GM19023 (cell line): ENCODE data around the gene AAMP.
"Not testable (repeated sequence)": the region's sequence is repeated elsewhere in the genome, so short reads cannot be mapped to it uniquely, and the experiment has no call there.

Experiments used
- ATAC-seq: cut with Tn5 transposase; IDR thresholded peaks from one replicate; pipeline ENCODE4 v1.9.1; 2021; ENCODE audit warnings: mild to moderate bottlenecking, moderate library complexity; ENCODE audit not compliant: unreplicated experiment

AAMP gene, protein sequence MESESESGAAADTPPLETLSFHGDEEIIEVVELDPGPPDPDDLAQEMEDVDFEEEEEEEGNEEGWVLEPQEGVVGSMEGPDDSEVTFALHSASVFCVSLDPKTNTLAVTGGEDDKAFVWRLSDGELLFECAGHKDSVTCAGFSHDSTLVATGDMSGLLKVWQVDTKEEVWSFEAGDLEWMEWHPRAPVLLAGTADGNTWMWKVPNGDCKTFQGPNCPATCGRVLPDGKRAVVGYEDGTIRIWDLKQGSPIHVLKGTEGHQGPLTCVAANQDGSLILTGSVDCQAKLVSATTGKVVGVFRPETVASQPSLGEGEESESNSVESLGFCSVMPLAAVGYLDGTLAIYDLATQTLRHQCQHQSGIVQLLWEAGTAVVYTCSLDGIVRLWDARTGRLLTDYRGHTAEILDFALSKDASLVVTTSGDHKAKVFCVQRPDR

GRCh38 chr2:218269900-218270720, at the start of gene AAMP, which contains the start of gene PNKD:
TSS of gene AAMP (minus strand) at chr2:218270137. CDS start at chr2:218270086, 51 bp downstream.
TSS of gene PNKD (plus strand) at chr2:218270519. CDS start at chr2:218270536, 17 bp downstream.
- ATAC-seq, result peak; percentile 89

GRCh38 chr2:218318241-218318640, 48.3 kb upstream of the AAMP start:
- no peak for ATAC-seq

DNA sequence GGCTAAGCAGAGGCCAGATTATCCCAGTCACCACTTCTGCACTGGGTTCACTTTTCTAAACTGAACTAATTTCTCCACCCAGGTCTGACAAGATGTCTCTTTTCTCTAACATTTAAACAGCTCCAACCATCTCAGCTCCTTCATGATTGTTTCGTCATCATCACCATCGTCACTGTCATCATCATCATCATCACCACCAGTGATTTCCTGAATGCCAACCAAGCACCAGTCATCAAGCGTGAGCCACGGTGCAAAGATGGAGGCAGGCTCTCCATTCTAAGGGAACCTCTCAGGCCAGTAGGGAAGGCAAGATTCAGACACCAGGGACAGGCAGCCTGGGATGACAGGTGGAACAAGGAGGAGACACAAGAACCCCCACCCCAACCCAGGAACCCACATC, 47.9 kb upstream of the AAMP start:
- no peak for ATAC-seq

GRCh38 chr2:218317303-218317630, 47.3 kb upstream of the AAMP start:
- no peak for ATAC-seq

- ATAC-seq, result no peak
Measured at GRCh38 chr2:218315397-218315796, 45.5 kb upstream of the AAMP start.

- ATAC-seq, result not testable (repeated sequence)
Measured at GRCh38 chr2:218314764-218315163, 44.8 kb upstream of the AAMP start.

GRCh38 chr2:218313356-218313755, 43.4 kb upstream of the AAMP start:
- ATAC-seq, result no peak

GRCh38 chr2:218312267-218312756, 42.4 kb upstream of the AAMP start:
- no peak for ATAC-seq

DNA sequence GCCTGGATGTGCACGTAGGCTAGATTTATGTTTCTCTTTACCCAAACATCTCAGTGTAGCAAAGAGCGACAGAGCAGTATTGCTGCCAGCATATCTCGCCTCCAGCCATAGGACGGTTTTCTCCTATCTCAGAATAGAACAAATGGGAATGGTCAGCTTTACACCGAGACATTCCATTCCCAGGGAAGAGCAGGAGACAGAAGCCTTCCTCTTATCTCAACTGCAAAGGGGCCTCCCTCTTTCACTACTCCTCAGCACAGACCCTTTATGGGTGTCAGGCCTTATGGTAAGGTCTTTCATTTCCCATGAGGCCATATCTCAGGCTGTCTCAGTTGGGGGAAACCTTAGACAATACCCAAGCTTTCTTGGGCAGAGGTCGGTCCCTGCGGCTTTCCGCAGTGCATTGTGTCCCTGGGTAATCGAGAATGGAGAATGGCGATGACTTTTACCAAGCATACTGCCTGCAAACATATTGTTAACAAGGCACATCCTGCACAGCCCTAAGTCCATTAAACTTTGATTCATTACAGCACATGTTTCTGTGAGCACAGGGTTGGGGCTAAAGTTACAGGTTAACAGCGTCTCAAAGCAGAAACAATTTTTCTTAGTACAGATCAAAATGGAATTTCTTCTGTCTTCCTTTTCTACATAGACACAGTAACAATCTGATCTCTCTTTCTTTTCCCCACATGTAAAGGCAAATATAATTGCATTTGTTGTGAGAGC, 41.8 kb upstream of the AAMP start:
- not testable (repeated sequence) for ATAC-seq

DNA sequence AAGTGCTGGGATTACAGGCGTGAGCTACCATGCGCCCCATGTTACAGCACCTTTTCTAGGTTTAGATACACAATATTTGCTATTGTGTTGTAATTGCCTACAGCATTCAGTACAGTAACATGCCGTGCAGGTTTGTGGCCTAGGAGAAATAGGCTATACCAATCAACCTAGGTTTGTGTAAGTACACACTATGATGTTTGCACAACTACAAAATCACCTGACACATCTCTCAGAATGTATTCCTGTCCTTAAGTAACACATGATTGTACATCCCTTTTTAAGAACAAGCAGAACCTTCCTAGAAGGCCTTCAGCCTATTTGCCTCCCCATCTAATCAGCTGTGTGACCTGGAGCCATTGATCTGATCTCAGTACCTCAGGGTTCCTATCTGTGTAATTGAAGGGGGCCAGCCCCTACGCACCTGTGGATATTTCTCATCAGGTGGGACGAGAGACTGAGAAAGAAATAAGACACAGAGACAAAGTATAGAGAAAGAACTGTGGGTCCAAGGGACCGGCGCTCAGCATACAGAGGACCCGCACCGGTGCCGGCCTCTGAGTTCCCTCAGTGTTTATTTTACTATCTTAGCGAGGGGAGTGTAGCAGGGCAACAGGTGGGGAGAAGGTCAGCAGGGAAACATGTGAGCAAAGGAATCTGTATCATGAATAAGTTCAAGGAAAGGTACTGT, 41.1 kb upstream of the AAMP start:
- no peak for ATAC-seq

GRCh38 chr2:218307415-218308090, 37.6 kb upstream of the AAMP start:
- no peak for ATAC-seq

DNA sequence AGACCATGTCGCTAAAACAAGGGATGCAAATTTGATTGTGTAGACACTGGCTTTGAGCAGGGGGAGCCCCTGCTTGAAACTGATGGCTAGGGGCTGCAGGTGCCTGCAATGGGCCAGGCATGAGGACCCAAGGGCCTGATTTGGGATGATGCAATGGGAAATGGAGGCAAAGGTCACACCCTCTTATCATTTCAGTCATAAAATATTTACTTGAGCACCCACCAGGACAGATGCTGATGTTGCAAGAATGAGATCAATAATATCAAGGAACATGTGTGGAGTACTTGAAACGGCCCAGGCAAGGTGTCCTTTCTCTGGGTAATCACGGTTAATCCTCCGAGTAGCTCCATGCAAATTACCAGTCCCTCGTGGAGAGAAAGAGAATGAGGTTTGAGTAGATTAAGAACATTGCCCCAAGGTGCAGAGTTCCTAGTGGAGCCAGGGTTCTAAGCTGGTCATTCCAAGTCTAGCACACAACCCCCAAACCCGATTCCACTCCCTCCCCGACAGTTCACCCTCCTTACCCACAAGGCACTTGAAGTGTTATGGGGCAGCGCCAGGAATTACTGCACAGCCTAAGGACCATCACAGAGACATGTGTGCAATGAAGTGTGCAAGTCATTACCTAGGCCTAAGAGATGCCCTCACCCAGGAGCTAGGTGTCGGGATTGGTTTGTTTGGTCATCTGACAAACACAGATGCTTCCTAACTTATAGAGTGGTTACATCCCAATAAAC, 36.4 kb upstream of the AAMP start:
- ATAC-seq, result no peak

DNA sequence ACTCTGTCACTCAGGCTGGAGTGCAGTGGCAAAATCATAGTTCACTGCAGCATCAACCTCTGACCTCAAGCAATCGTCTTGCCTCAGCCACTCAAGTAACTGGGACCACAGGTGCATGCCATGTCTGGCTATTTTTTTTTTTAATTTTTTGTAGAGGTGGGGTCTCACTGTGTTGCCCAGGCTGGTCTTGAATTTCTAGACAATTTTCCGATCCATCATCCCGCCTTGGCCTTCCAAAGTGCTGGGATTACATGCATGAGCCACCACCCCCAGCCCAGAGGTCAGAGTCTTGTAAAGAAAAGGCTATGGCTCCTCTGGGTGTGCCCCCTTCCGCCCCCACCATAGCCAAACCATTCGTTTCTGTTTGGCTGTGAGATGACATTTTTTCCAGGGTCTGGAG, 35.4 kb upstream of the AAMP start:
- no peak for ATAC-seq

DNA sequence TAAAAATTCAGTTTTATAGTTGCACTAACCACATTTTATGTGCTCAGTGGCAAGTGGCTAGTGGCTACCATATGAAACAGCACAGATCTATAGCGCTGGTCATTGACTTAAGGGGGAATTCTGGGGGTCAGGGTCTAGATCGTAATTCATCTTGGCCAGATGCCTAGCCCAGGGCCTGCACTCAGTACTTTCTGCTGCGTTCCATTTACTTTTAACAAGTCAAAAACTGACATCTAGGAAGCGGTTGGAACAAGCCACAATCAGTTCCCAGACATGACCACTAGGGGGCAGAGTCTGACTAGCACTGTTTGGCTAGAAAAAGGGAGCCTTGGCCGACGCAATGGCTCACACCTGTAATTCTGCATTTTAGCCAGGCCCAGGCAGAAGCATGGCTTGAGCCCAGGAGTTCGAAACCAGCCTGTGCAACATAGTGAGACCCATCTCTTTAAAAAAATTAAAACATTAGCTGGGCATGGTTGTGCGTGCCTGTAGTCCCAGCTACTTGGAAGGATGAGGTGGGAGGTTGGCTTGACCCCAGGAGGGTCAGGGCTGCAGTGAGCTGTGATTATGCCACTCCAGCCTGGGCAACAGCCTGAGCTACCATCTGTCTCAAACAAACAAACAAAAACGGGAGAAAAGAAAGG, 31.4 kb upstream of the AAMP start:
- peak; percentile 77 for ATAC-seq

DNA sequence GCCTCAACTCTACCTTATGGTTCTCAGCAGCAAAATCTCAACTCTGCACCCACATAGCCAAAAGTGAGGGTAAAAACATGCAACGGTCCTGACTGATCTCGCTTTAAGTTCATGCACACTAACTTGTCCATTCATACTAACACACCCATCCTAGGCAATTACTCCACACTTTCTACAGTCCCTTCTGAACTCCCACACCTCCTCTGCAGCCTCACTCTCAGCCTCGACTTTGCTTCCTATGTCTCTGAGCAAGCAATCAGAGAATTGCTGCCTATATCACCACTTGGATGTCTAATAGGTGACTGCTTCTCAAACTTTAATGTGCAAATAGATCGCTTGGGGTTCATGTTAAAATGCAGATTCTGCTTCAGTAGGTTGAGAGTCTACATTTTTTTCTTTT, 30.2 kb upstream of the AAMP start:
- ATAC-seq, result no peak

DNA sequence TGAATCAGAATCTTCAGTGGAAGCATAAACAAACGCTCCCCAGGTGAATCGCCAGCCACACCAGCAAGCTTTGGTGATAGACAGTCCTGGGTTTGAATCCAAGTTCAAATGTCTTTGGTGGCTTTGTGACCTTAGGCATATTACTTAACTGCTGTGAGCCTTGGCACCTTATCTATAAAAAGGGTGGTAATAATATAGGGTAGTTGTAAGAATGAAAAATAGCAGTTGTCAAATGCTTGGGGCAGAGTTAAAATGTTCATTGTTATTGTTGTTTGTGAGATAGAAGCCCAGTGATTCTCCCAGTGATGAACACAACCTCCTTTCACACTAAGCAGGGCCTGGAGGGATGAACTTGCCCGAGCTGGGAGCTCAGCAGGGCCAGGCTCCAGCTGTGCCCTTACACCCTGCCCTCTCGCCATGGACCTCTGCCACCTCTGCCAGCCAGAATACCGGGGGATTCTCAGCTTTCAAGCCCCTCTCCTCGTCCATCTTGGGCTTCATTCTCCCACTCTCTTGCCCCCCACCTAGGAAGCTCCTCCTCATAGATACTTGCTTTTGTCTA, 28.5 kb upstream of the AAMP start:
- no peak for ATAC-seq

GRCh38 chr2:218296847-218297246, 26.9 kb upstream of the AAMP start:
- ATAC-seq, result no peak

DNA sequence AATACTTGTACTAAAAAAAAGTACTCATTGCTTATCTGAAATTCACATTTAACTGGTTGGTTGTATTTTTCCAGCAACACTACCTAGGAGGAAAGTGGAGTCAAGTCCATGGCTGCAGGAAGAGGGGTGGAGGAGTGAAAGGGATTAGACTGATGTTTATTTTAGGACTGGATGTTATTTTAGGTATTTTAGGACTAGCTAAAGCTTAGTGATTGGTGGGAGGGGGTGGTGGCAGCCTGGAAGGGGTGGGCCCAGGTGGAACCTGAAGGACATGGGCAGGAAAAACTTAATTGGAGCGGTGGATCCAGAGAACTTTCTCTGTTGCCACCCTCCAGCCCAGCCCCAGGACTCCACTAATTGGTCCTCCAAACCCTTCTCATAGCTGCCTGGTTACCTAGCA, 26.3 kb upstream of the AAMP start:
- ATAC-seq, result no peak

GRCh38 chr2:218295029-218295428, 25.1 kb upstream of the AAMP start:
- ATAC-seq, result no peak
